ENCODE measurements around the gene SLC6A18. TPM values are rescaled to one million over a fixed set of nuclear protein-coding genes. Genes with fewer than 3 reads are reported as not detected.

SLC6A18 gene
- total RNA-seq, 4 donors from 2014 or later, result not detected

DNA sequence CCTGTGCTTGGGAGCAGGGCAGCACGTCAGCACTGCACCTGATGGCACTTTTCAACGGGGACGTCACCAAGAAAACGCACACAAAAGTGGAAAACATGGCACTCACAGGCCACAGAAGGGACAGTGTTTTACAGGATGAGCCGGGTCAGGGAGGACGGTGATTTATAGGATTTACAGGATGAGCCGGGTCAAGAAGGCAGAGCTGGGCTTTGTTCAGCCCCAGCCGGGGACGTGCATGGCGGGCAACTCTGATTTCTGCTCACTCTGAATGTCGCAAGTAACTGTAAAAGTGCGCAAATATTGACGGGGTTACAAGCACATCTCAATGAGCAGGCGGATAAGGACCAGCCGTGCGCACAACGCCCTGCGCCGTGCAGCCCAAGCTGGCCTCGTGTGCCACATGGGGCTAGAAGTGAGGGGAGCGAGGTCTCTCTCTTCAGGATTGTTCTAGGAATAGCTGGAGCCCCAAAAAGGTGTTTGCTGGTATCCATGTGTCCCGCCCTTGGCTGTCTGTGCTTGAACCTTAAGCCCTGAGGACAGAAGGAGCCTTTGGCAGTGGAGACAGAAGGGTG, 16.4 kb downstream of the SLC6A18 start:
- TF ChIP-seq, protein P1, sequence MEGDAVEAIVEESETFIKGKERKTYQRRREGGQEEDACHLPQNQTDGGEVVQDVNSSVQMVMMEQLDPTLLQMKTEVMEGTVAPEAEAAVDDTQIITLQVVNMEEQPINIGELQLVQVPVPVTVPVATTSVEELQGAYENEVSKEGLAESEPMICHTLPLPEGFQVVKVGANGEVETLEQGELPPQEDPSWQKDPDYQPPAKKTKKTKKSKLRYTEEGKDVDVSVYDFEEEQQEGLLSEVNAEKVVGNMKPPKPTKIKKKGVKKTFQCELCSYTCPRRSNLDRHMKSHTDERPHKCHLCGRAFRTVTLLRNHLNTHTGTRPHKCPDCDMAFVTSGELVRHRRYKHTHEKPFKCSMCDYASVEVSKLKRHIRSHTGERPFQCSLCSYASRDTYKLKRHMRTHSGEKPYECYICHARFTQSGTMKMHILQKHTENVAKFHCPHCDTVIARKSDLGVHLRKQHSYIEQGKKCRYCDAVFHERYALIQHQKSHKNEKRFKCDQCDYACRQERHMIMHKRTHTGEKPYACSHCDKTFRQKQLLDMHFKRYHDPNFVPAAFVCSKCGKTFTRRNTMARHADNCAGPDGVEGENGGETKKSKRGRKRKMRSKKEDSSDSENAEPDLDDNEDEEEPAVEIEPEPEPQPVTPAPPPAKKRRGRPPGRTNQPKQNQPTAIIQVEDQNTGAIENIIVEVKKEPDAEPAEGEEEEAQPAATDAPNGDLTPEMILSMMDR (IDR thresholded peaks at IDR 0.05), result no peak
- ATAC-seq (ENCODE audit: low FRiP score) (no peak), DNase-seq (ENCODE audit: low spot score) (no peak)

DNA sequence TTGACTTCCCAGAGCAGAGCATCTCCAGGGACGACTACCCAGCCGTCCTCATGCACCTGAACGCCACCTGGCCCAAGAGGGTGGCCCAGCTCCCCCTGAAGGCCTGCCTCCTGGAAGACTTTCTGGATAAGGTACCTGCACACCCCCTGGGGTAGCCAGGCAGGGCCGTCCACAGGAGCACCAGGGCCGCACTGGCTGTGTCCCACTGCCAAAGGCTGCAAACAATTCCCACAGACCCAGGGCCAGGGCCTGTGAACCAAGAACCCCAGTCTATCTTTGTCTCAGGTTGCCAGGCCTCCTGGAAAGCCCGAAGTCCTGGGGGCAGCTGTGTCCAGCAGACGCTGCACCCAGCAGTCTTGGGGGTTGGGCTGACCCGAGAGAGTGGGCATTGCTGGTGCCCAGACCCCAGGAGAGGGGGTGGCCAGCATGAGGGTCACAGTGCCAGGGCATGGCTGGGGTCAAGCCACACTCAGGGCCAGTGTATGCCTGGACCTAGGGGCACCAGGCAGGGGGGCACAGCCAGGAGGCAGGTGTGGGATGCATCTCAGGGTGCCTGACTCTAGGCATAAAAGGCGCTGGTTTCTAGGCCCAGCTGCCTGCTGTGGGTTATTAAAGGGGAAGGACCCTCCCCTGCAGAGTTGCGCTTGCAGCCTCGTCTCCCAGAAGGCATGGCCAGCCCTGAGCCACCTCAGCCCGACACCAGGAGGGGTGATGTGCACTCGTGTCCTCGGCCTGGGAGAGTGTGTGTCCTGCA, 17.7 kb downstream of the SLC6A18 start:
- DNase-seq (ENCODE audit: low spot score), result no peak
- TF ChIP-seq, protein P1 (IDR thresholded peaks at IDR 0.05), result no peak
- ATAC-seq (ENCODE audit: low FRiP score), result no peak

DNA sequence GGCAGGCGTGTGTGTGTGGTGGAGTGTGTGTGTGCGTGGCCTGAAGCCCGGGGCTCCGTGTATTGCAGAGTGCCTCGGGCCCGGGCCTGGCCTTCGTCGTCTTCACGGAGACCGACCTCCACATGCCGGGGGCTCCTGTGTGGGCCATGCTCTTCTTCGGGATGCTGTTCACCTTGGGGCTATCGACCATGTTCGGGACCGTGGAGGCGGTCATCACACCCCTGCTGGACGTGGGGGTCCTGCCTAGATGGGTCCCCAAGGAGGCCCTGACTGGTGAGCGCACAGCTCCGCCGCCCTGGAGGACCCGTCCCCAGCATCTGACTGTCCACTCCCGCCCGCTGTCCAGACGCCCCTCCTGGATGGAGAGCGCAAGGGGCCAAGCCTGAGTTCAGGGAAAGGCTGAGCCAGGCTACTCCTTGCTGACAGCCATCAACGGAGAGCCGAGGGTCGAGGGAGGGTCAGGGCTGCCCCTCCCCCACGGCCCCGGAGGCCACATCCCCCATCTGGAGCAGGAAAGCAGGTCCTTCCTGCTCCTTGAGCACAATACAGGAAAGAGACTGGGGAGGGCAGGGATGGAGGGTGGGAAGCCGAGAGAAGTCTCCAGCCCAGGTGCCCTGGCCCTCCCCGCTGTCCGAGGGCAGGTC, 18.4 kb downstream of the SLC6A18 start:
- TF ChIP-seq, protein P1 (IDR thresholded peaks at IDR 0.05), result no peak
- ATAC-seq (ENCODE audit: low FRiP score) (no peak), DNase-seq (ENCODE audit: low spot score) (no peak)

DNA sequence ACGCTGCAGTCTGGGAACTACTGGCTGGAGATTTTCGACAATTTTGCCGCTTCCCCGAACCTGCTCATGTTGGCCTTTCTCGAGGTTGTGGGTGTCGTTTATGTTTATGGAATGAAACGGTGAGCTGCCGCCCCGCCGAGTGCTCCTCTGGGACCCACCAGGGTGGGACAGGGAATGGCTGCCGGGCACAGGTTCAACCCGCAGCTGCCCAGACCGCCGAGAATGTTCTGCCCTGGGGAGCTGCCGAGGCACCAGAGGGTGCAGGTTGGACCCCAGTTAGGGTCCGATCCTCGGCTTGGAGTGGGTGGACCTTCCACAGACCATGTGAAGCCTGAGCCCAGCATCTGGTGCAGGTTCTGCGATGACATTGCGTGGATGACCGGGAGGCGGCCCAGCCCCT, 19.1 kb downstream of the SLC6A18 start:
- ATAC-seq (ENCODE audit: low FRiP score), result no peak
- DNase-seq (ENCODE audit: low spot score), result no peak
- TF ChIP-seq, protein P1 (IDR thresholded peaks at IDR 0.05), result no peak

DNA sequence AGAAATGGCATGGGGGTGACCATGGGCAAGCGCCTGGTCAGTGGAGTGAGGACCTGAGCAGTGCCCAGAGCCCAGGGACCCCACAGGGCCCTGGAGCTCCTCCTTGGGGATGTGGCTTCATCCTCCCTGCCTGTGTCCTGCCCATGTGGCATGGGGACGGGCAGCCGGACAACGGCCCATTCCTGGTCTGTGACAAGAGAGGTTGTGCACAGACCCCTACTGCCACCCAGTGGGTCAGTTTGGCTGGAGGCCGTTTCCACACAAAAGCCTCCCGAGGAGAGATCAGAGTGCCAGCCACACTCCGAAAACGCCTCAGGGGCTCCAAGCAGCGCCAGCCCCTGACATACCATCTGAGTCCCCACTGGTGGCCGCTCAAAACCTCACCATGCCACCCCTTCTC, 19.8 kb downstream of the SLC6A18 start:
- no peak for ATAC-seq (ENCODE audit: low FRiP score)
- TF ChIP-seq, protein P1 (IDR thresholded peaks at IDR 0.05), result no peak

DNA sequence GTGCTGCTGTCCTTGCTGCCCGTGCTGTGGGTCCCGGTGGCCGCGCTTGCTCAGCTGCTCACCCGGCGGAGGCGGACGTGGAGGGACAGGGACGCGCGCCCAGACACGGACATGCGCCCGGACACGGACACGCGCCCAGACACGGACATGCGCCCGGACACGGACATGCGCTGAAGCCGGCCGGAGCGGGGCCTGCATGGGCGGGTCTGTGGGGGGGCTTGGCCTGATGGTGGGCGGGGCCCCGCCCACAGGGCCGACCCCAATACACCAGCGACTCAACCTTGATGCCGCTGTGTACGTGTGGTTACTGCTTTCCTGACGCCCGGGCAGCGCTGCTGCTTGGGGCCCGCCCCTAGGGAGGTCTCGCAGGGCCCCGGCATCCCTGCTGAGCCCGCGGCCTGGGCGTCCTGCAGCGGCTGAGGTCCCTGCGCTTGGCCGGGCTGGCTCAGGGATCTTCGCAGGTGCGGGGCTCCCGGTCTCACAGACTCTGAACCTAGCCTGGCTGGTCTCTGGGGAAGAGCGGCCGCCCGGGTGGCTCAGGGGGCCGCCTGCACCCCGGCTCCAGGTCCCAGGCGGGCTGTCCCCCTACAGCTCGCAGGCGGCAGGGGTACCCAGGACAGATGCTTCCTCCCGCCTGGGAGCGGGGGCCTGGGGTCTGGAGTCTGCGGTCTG, 20.9 kb downstream of the SLC6A18 start:
- no peak for ATAC-seq (ENCODE audit: low FRiP score)
- TF ChIP-seq, protein P1 (IDR thresholded peaks at IDR 0.05), result no peak
- DNase-seq (ENCODE audit: low spot score), result no peak

More for the DNA sequence above, 19.8 kb downstream of the SLC6A18 start:
- no peak for DNase-seq (ENCODE audit: low spot score)
